ENCODE data around the gene TTLL10.

The TTLL10 gene

GRCh38 chr1:1197551-1198422 is 24.1 kb downstream of the TTLL10 start:
- no peaks in the 10 kb centered on the region for H3K4me1 ChIP-seq (ENCODE audit: control insufficient read depth, insufficient read depth, low read length)
- H3K4me3 ChIP-seq (ENCODE audit: low read length in 2 of 2), result no peak overlapping the region
- H3K9me3 ChIP-seq (ENCODE audit: control insufficient read depth in 2 of 2, low read length in 2 of 2), result no peaks in the 10 kb centered on the region
- H3K27me3 ChIP-seq (ENCODE audit: control insufficient read depth in 1 of 2, insufficient read depth in 2 of 2, low read length in 2 of 2), result peaks cover 4 to 13% of the 10 kb centered on the region in 2 donors
- H3K9ac ChIP-seq (ENCODE audit: low read length in 2 of 2), result no peak overlapping the region
- H3K36me3 ChIP-seq (ENCODE audit: control insufficient read depth in 2 of 2, insufficient read depth in 2 of 2, low read length in 2 of 2), result no peaks in the 10 kb centered on the region
- no peak overlapping the region for H3K27ac ChIP-seq (ENCODE audit: low read length)

- Histone ChIP-seq H3K4me1 (ENCODE audit: control insufficient read depth, insufficient read depth, low read length) (no peaks in the 10 kb centered on the region), H3K9me3 (ENCODE audit: control insufficient read depth in 2 of 2, low read length in 2 of 2) (no peaks in the 10 kb centered on the region), H3K27me3 (ENCODE audit: control insufficient read depth in 1 of 2, insufficient read depth in 2 of 2, low read length in 2 of 2) (peaks cover 4 to 16% of the 10 kb centered on the region in 2 donors), H3K36me3 (ENCODE audit: control insufficient read depth in 2 of 2, insufficient read depth in 2 of 2, low read length in 2 of 2) (no peaks in the 10 kb centered on the region), H3K27ac (ENCODE audit: low read length) (no peak overlapping the region), H3K9ac (ENCODE audit: low read length in 2 of 2) (no peak overlapping the region), H3K4me3 (ENCODE audit: low read length in 2 of 2) (no peak overlapping the region)
Measured at GRCh38 chr1:1198423-1199140, 24.9 kb downstream of the TTLL10 start.

- Histone ChIP-seq H3K4me1 (ENCODE audit: control insufficient read depth, insufficient read depth, low read length) (no peaks in the 10 kb centered on the region), H3K36me3 (ENCODE audit: control insufficient read depth in 2 of 2, insufficient read depth in 2 of 2, low read length in 2 of 2) (no peaks in the 10 kb centered on the region), H3K27me3 (ENCODE audit: control insufficient read depth in 1 of 2, insufficient read depth in 2 of 2, low read length in 2 of 2) (peaks cover 6 to 16% of the 10 kb centered on the region in 2 donors), H3K27ac (ENCODE audit: low read length) (no peak overlapping the region), H3K9ac (ENCODE audit: low read length in 2 of 2) (no peak overlapping the region), H3K9me3 (ENCODE audit: control insufficient read depth in 2 of 2, low read length in 2 of 2) (no peaks in the 10 kb centered on the region), H3K4me3 (ENCODE audit: low read length in 2 of 2) (no peak overlapping the region)
Measured at GRCh38 chr1:1199141-1199960, 25.7 kb downstream of the TTLL10 start.

DNA sequence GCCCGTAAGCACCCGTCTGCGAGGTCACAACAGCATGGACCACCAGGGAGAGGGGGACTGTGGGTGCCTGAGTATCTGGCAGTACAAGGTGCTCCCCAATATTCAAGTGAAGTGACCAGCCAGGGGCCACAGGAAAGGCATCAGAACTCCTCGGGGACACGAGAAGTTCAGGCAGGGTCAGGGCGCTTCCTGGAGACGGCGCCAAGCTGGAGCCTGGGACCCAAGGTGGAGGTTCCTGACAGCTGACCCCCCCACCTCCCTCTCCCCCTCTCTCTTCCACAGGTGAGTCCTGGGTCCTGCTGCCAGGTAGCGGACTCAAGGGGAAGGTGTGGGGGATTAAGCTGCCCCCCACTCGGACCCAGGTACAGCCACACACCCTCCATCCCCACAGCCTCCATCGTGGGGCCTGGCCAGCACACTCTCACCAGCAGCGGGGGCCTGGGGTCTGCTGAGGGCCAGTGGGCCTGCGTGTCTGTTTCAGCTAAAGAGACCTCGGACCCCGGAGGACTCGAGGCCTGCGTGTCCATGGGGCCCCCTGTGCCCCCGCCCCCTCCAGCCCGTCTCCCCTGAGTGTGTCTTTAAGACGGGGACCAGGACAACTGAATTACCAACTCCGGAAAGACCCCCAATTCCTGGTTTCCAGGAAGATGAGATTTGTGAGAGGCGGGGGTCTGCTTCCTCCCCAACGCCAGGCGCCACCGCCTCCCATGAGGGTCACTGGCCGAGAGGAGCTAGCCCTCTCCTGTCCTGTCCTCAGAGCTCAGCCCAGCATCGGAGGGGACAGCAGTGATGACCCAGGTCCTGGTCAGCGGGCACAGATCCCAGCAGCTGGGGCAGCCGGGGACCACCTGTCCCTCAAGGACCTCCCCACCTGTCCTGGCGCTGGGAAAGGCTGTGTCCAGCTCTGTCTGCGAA is 26.5 kb downstream of the TTLL10 start:
- Histone ChIP-seq H3K27ac (ENCODE audit: low read length) (no peak overlapping the region), H3K27me3 (ENCODE audit: control insufficient read depth in 1 of 2, insufficient read depth in 2 of 2, low read length in 2 of 2) (peaks cover 8 to 18% of the 10 kb centered on the region in 2 donors)

GRCh38 chr1:1200876-1201810 is 27.5 kb downstream of the TTLL10 start:
- Histone ChIP-seq H3K9me3 (ENCODE audit: control insufficient read depth in 2 of 2, low read length in 2 of 2) (no peaks in the 10 kb centered on the region), H3K4me3 (ENCODE audit: low read length in 2 of 2) (peak overlapping the region in 1 of 2 donors; percentile 52), H3K27ac (ENCODE audit: low read length) (no peak overlapping the region), H3K9ac (ENCODE audit: low read length in 2 of 2) (no peak overlapping the region), H3K36me3 (ENCODE audit: control insufficient read depth in 2 of 2, insufficient read depth in 2 of 2, low read length in 2 of 2) (no peaks in the 10 kb centered on the region), H3K27me3 (ENCODE audit: control insufficient read depth in 1 of 2, insufficient read depth in 2 of 2, low read length in 2 of 2) (peaks cover 10 to 23% of the 10 kb centered on the region in 2 donors), H3K4me1 (ENCODE audit: control insufficient read depth, insufficient read depth, low read length) (peaks cover 1% of the 10 kb centered on the region)

More for the DNA sequence above, 26.5 kb downstream of the TTLL10 start:
- Histone ChIP-seq H3K36me3 (ENCODE audit: control insufficient read depth in 2 of 2, insufficient read depth in 2 of 2, low read length in 2 of 2) (no peaks in the 10 kb centered on the region), H3K4me3 (ENCODE audit: low read length in 2 of 2) (no peak overlapping the region), H3K9ac (ENCODE audit: low read length in 2 of 2) (no peak overlapping the region), H3K4me1 (ENCODE audit: control insufficient read depth, insufficient read depth, low read length) (no peaks in the 10 kb centered on the region), H3K9me3 (ENCODE audit: control insufficient read depth in 2 of 2, low read length in 2 of 2) (no peaks in the 10 kb centered on the region)

GRCh38 chr1:1202831-1203560 is 29.3 kb downstream of the TTLL10 start:
- Histone ChIP-seq H3K27ac (ENCODE audit: low read length) (no peak overlapping the region), H3K36me3 (ENCODE audit: control insufficient read depth in 2 of 2, insufficient read depth in 2 of 2, low read length in 2 of 2) (no peaks in the 10 kb centered on the region), H3K9me3 (ENCODE audit: control insufficient read depth in 2 of 2, low read length in 2 of 2) (no peaks in the 10 kb centered on the region), H3K27me3 (ENCODE audit: control insufficient read depth in 1 of 2, insufficient read depth in 2 of 2, low read length in 2 of 2) (peaks cover 18 to 41% of the 10 kb centered on the region in 2 donors), H3K4me3 (ENCODE audit: low read length in 2 of 2) (no peak overlapping the region), H3K9ac (ENCODE audit: low read length in 2 of 2) (no peak overlapping the region), H3K4me1 (ENCODE audit: control insufficient read depth, insufficient read depth, low read length) (peaks cover 9% of the 10 kb centered on the region)

DNA sequence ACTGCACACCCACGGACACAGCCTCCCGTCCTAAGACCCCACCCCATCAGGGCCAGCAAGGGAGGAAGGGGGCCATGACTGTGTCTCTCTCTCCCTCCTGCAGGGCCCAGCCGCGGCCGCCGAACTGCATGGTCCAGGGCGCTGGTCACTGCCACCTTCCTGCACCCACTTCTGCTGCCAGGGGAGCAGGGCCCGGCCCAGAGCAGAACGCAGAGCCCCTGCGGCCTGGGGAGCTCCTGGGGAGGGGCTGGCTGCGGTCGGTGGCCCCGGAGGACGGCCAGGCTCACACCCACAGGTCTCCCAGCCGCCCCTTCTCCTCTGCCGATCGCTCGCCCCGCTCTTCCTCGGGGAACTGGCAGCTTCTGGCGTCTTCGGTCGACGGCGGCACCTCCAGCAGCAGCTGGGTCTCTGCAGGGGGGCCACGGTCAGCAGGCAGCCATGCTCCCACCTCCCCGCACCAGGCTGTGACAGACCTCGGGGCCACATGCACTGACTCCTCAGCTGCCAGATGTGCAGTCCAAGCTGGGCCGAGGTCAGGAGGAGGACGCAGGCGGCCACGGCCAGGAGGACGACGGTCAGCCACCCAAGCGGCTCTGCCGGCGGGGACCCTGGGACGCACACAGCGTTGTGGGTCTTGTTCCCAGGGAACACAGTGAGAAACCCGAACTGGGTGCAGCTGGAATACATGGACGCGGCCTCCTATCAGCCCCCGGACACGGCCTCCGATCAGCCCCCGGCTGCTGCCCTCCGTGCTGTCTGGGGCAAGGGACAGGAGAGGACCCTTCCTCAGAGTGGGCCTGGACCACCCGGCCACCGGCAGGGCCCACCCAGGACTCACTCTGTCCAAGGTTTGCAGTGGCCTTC is 30.1 kb downstream of the TTLL10 start:
- H3K4me1 ChIP-seq (ENCODE audit: control insufficient read depth, insufficient read depth, low read length), result peaks cover 9% of the 10 kb centered on the region
- no peak overlapping the region for H3K4me3 ChIP-seq (ENCODE audit: low read length in 2 of 2)
- no peaks in the 10 kb centered on the region for H3K9me3 ChIP-seq (ENCODE audit: control insufficient read depth in 2 of 2, low read length in 2 of 2)
- H3K36me3 ChIP-seq (ENCODE audit: control insufficient read depth in 2 of 2, insufficient read depth in 2 of 2, low read length in 2 of 2), result no peaks in the 10 kb centered on the region
- no peak overlapping the region for H3K27ac ChIP-seq (ENCODE audit: low read length)
- H3K9ac ChIP-seq (ENCODE audit: low read length in 2 of 2), result no peak overlapping the region
- peaks cover 18 to 41% of the 10 kb centered on the region in 2 donors for H3K27me3 ChIP-seq (ENCODE audit: control insufficient read depth in 1 of 2, insufficient read depth in 2 of 2, low read length in 2 of 2)

- Histone ChIP-seq H3K27me3 (ENCODE audit: control insufficient read depth in 1 of 2, insufficient read depth in 2 of 2, low read length in 2 of 2) (peaks cover 18 to 41% of the 10 kb centered on the region in 2 donors), H3K4me3 (ENCODE audit: low read length in 2 of 2) (no peak overlapping the region), H3K36me3 (ENCODE audit: control insufficient read depth in 2 of 2, insufficient read depth in 2 of 2, low read length in 2 of 2) (no peaks in the 10 kb centered on the region), H3K4me1 (ENCODE audit: control insufficient read depth, insufficient read depth, low read length) (peaks cover 9% of the 10 kb centered on the region), H3K27ac (ENCODE audit: low read length) (no peak overlapping the region), H3K9me3 (ENCODE audit: control insufficient read depth in 2 of 2, low read length in 2 of 2) (no peaks in the 10 kb centered on the region), H3K9ac (ENCODE audit: low read length in 2 of 2) (no peak overlapping the region)
Measured at GRCh38 chr1:1204425-1204920, 30.8 kb downstream of the TTLL10 start.

Data from stomach smooth muscle (tissue), 2 donors.